ENCODE data around the gene HSPB3.
"Not testable (repeated sequence)": the region's sequence is repeated elsewhere in the genome, so short reads cannot be mapped to it uniquely, and the experiment has no call there.

The HSPB3 gene

GRCh38 chr5:54421976-54422375 lies 33.5 kb upstream of the HSPB3 start:
- no peaks in the 10 kb centered on the region for H3K36me3 ChIP-seq (ENCODE audit: insufficient read depth, low read length)
- H3K9me3 ChIP-seq (ENCODE audit: insufficient read depth, low read depth, low read length), result no peaks in the 10 kb centered on the region
- no peaks in the 10 kb centered on the region for H3F3A ChIP-seq (ENCODE audit: low read depth)
- no peaks in the 10 kb centered on the region for H4K20me1 ChIP-seq (ENCODE audit: insufficient read depth, low read length, poor library complexity, severe bottlenecking)
- no peak overlapping the region for H3K4me2 ChIP-seq (ENCODE audit: low read depth, low read length, poor library complexity, severe bottlenecking)
- H3K27me3 ChIP-seq (ENCODE audit: insufficient read depth, low read length, poor library complexity, severe bottlenecking), result no peaks in the 10 kb centered on the region
- TF ChIP-seq EZH2phosphoT487 (IDR thresholded peaks at IDR 0.05; ENCODE audit: borderline replicate concordance) (no peak), CTCF (conservative IDR thresholded peaks at IDR 0.05; ENCODE audit: low read length) (no peak)
- no peak overlapping the region for H3K4me3 ChIP-seq (ENCODE audit: low read length, poor library complexity, severe bottlenecking)
- H3K9me2 ChIP-seq (replicated peaks; ENCODE audit: low read depth, low read length), result no peaks in the 10 kb centered on the region
- no peak overlapping the region for H3K9ac ChIP-seq (ENCODE audit: low read depth, low read length, poor library complexity, severe bottlenecking)
- H2AFZ ChIP-seq (ENCODE audit: low read length), result no peak overlapping the region
- H3K4me1 ChIP-seq (ENCODE audit: insufficient read depth, low read length, poor library complexity, severe bottlenecking), result no peaks in the 10 kb centered on the region
- H3K79me2 ChIP-seq (ENCODE audit: insufficient read depth, low read length), result no peaks in the 10 kb centered on the region

- H3K36me3 ChIP-seq (ENCODE audit: insufficient read depth, low read length), result no peaks in the 10 kb centered on the region
- TF ChIP-seq EZH2phosphoT487 (IDR thresholded peaks at IDR 0.05; ENCODE audit: borderline replicate concordance), result no peak
- no peak for TF ChIP-seq CTCF (conservative IDR thresholded peaks at IDR 0.05; ENCODE audit: low read length)
- H3K9ac ChIP-seq (ENCODE audit: low read depth, low read length, poor library complexity, severe bottlenecking), result no peak overlapping the region
- H3K4me2 ChIP-seq (ENCODE audit: low read depth, low read length, poor library complexity, severe bottlenecking), result no peak overlapping the region
- H3F3A ChIP-seq (ENCODE audit: low read depth), result no peaks in the 10 kb centered on the region
- no peaks in the 10 kb centered on the region for H3K27me3 ChIP-seq (ENCODE audit: insufficient read depth, low read length, poor library complexity, severe bottlenecking)
- H3K4me3 ChIP-seq (ENCODE audit: low read length, poor library complexity, severe bottlenecking), result no peak overlapping the region
- H3K4me1 ChIP-seq (ENCODE audit: insufficient read depth, low read length, poor library complexity, severe bottlenecking), result no peaks in the 10 kb centered on the region
- H3K9me2 ChIP-seq (replicated peaks; ENCODE audit: low read depth, low read length), result no peaks in the 10 kb centered on the region
- H3K9me3 ChIP-seq (ENCODE audit: insufficient read depth, low read depth, low read length), result no peaks in the 10 kb centered on the region
- no peak overlapping the region for H2AFZ ChIP-seq (ENCODE audit: low read length)
- no peaks in the 10 kb centered on the region for H4K20me1 ChIP-seq (ENCODE audit: insufficient read depth, low read length, poor library complexity, severe bottlenecking)
- H3K79me2 ChIP-seq (ENCODE audit: insufficient read depth, low read length), result no peaks in the 10 kb centered on the region
These were observed 30.2 kb upstream of the HSPB3 start for GRCh38 chr5:54425258-54425657.

- no peaks in the 10 kb centered on the region for H3K36me3 ChIP-seq (ENCODE audit: insufficient read depth, low read length)
- H3F3A ChIP-seq (ENCODE audit: low read depth), result no peaks in the 10 kb centered on the region
- H3K79me2 ChIP-seq (ENCODE audit: insufficient read depth, low read length), result no peaks in the 10 kb centered on the region
- H4K20me1 ChIP-seq (ENCODE audit: insufficient read depth, low read length, poor library complexity, severe bottlenecking), result no peaks in the 10 kb centered on the region
- no peak overlapping the region for H3K4me2 ChIP-seq (ENCODE audit: low read depth, low read length, poor library complexity, severe bottlenecking)
- no peaks in the 10 kb centered on the region for H3K4me1 ChIP-seq (ENCODE audit: insufficient read depth, low read length, poor library complexity, severe bottlenecking)
- no peak overlapping the region for H2AFZ ChIP-seq (ENCODE audit: low read length)
- no peak overlapping the region for H3K4me3 ChIP-seq (ENCODE audit: low read length, poor library complexity, severe bottlenecking)
- TF ChIP-seq EZH2phosphoT487 (IDR thresholded peaks at IDR 0.05; ENCODE audit: borderline replicate concordance), result no peak
- no peak for TF ChIP-seq CTCF (conservative IDR thresholded peaks at IDR 0.05; ENCODE audit: low read length)
- no peaks in the 10 kb centered on the region for H3K27me3 ChIP-seq (ENCODE audit: insufficient read depth, low read length, poor library complexity, severe bottlenecking)
- H3K9ac ChIP-seq (ENCODE audit: low read depth, low read length, poor library complexity, severe bottlenecking), result no peak overlapping the region
- H3K9me3 ChIP-seq (ENCODE audit: insufficient read depth, low read depth, low read length), result no peaks in the 10 kb centered on the region
- no peaks in the 10 kb centered on the region for H3K9me2 ChIP-seq (replicated peaks; ENCODE audit: low read depth, low read length)
These were observed 29.3 kb upstream of the HSPB3 start for GRCh38 chr5:54426209-54426608.

- not testable (repeated sequence) for H3K4me3 ChIP-seq (ENCODE audit: low read length, poor library complexity, severe bottlenecking); H3K9ac ChIP-seq (ENCODE audit: low read depth, low read length, poor library complexity, severe bottlenecking); H3K9me2 ChIP-seq (replicated peaks; ENCODE audit: low read depth, low read length); H2AFZ ChIP-seq (ENCODE audit: low read length); H3F3A ChIP-seq (ENCODE audit: low read depth); H3K36me3 ChIP-seq (ENCODE audit: insufficient read depth, low read length); H3K9me3 ChIP-seq (ENCODE audit: insufficient read depth, low read depth, low read length); H3K79me2 ChIP-seq (ENCODE audit: insufficient read depth, low read length); H4K20me1 ChIP-seq (ENCODE audit: insufficient read depth, low read length, poor library complexity, severe bottlenecking); H3K4me2 ChIP-seq (ENCODE audit: low read depth, low read length, poor library complexity, severe bottlenecking); H3K27me3 ChIP-seq (ENCODE audit: insufficient read depth, low read length, poor library complexity, severe bottlenecking); H3K4me1 ChIP-seq (ENCODE audit: insufficient read depth, low read length, poor library complexity, severe bottlenecking)
These were observed 20.8 kb upstream of the HSPB3 start for GRCh38 chr5:54434650-54435049.

Data from Loucy (cell line).